H1 (cell line): ENCODE data around the gene TYRP1. TPM values are rescaled to one million over a fixed set of nuclear protein-coding genes. Genes with fewer than 3 reads are reported as not detected.

Experiments used
- ASH2L ChIP-seq: fragments of 200-600, 300-600 bp; sonication (generic); IDR thresholded peaks from one replicate; pipeline ENCODE4 v1.7.1; 2017; ENCODE audit warnings: low read length
- CEBPB ChIP-seq: IDR thresholded peaks from 2 replicates; pipeline ENCODE4 v1.6.1; 2012; ENCODE audit warnings: low read depth, low read length
- E2F6 ChIP-seq: IDR thresholded peaks from 2 replicates; pipeline ENCODE4 v1.6.1; 2012; ENCODE audit warnings: inconsistent platforms
- KDM4A ChIP-seq: IDR thresholded peaks from one replicate; pipeline ENCODE4 v1.7.1; 2012; ENCODE audit warnings: low read depth, mild to moderate bottlenecking, moderate library complexity, low read length, inconsistent platforms; ENCODE audit not compliant: severe bottlenecking
- SIRT6 ChIP-seq: IDR thresholded peaks from one replicate; pipeline ENCODE4 v1.7.1; 2012; ENCODE audit warnings: low read length, inconsistent platforms
- USF2 ChIP-seq: IDR thresholded peaks from 2 replicates; pipeline ENCODE4 v1.6.1; 2011; ENCODE audit warnings: low read length, improper control_type of control experiment
- polyA plus RNA-seq, 7 experiments: library from polyadenylated mRNA; depleted of rRNA in 3 of 7; stranded (reverse) in 5 of 7; unstranded in 2 of 7; fragments of >200 nt in 5 of 7; fragments of 200-250 nt in 2 of 7; gene quantifications; 1 replicate in 5 of 7; 2 replicates in 1 of 7; 4 replicates in 1 of 7; pipeline versions ENCODE4 v1.2.1 to v1.2.3, GENCODE V29; 2011 to 2013; ENCODE audit warnings: missing spikeins in 2 of 7, mixed read lengths in 2 of 7
- total RNA-seq: library from RNA; stranded (reverse); fragmentation: NEBNext Ultra II Directional; extraction: Animal tissue kit (Norgen Biotek cat#: 25700); gene quantifications from 2 replicates; pipeline ENCODE4 v1.2.1, GENCODE V29; 2021

TYRP1 gene
- total and polyA plus RNA-seq, 2 of the 8 experiments (the other 6 are each of a cell fraction or from before 2014, with no cell fraction given), result 0.15 TPM; not detected in 1

GRCh38 chr9:12659220-12659619 lies 34.0 kb upstream of the TYRP1 start (continued):
- no peak for TF ChIP-seq USF2
- no peak for TF ChIP-seq E2F6
- TF ChIP-seq CEBPB, result no peak
- no peak for TF ChIP-seq SIRT6
- no peak for TF ChIP-seq KDM4A
- no peak for TF ChIP-seq ASH2L
